Heart right ventricle (tissue), 16 donors: ENCODE data around the gene HS3ST5. TPM values are rescaled to one million over a fixed set of nuclear protein-coding genes. Genes with fewer than 3 reads are reported as not detected.

Experiments
- ATAC-seq, 8 donors: fragments of 200-7000 bp; cut with Tn5 transposase; one replicate each; pipeline ENCODE4 v1.9.1; 2020; ENCODE audit warnings: mild to moderate bottlenecking in 8 of 8, moderate library complexity in 8 of 8, moderate number of reproducible peaks in 1 of 8
- DNase-seq, 2 donors: peaks; one replicate each; pipeline ENCODE4 v3.0.0-alpha.2; 2020
- H3K27ac ChIP-seq, 10 donors: fragments of 200-600 bp; sonication (generic) in 2 of 10; one replicate each; pipeline versions ENCODE4 v1.5.0 to v1.8.0; 2020 to 2022; ENCODE audit warnings: mild to moderate bottlenecking in 3 of 10
- H3K27me3 ChIP-seq, 7 donors: fragments of 200-600 bp; one replicate each; pipeline ENCODE4 v1.8.0; 2021 to 2022; ENCODE audit warnings: mild to moderate bottlenecking in 2 of 7
- H3K36me3 ChIP-seq, 9 donors: fragments of 200-600 bp; sonication (generic) in 1 of 9; one replicate each; pipeline versions ENCODE4 v1.5.0 to v1.8.0; 2020 to 2022; ENCODE audit warnings: mild to moderate bottlenecking in 2 of 9
- H3K4me1 ChIP-seq, 9 donors: fragments of 200-600 bp; sonication (generic) in 1 of 9; one replicate each; pipeline versions ENCODE4 v1.5.0 to v1.8.0; 2020 to 2022; ENCODE audit warnings: mild to moderate bottlenecking in 4 of 9
- H3K4me3 ChIP-seq, 10 donors: fragments of 200-600 bp; sonication (generic) in 2 of 10; one replicate each; pipeline versions ENCODE4 v1.5.0 to v1.8.0; 2020 to 2022; ENCODE audit warnings: mild to moderate bottlenecking in 7 of 10, moderate library complexity in 2 of 10
- H3K9me3 ChIP-seq, 11 donors: fragments of 200-600 bp in 10 of 11; sonication (generic) in 2 of 11; one replicate each; pipeline versions ENCODE4 v1.5.0 to v1.8.0; 2013 to 2022; ENCODE audit warnings: mild to moderate bottlenecking in 2 of 11, control low read depth in 1 of 11, moderate library complexity in 1 of 11
- WGBS, 2 donors: extraction: QIAGEN DNeasy Blood & Tissue Kit; methylation state at CpG; one replicate each; pipeline ENCODE4 v1.1.7; 2013; ENCODE audit warnings: inconsistent platforms in 1 of 2; 5-methylcytosine and 5-hydroxymethylcytosine counted together
- intact Hi-C, 10 donors: fragments of 100-400 bp; cut with DNase I; formaldehyde crosslinking; loops; one replicate each; pipeline versions ENCODE4 v1.11.1 to v1.14.2; 2022
- polyA plus RNA-seq, 2 donors: library from polyadenylated mRNA; stranded (reverse); fragments of 200-250 nt; gene quantifications; one replicate each; pipeline ENCODE4 v1.2.3, GENCODE V29; 2013
- total RNA-seq, 10 donors: library from RNA; stranded (reverse); fragmentation: NEBNext Ultra II Directional in 3 of 10; extraction: Animal tissue kit (Norgen Biotek cat#: 25700) in 3 of 10; gene quantifications; one replicate each; pipeline versions ENCODE4 v1.2.1 to v1.2.4, GENCODE V29; 2021 to 2023
- TF ChIP-seq, protein P1 (sequence below), 9 donors: fragments of 200-600 bp; sonication (generic) in 2 of 9; IDR thresholded peaks; one replicate each; pipeline versions ENCODE4 v1.5.0 to v1.8.0; 2021 to 2022; ENCODE audit warnings: antibody characterized with exemption in 9 of 9, mild to moderate bottlenecking in 5 of 9, moderate library complexity in 1 of 9
- donor health status: Arrhythmogenic right ventricular cardiomyopathy.
- donor health status: ischemic (EF 13 %, LVEDD 7.1; RV severe dilation, severe dysfunction).
- donor health status: healthy with polysubstance abuse.
- donor health status: DM: no; HTN: yes; CAD: no.
- donor health status: DM: no; HTN: no; CAD: no.
- donor health status: ischemic (EF 25% LVEDD 6.9; RV normal size, moderate dysfunction).
- donor health status: ischemic (EF 25% LVEDD 5.7; RV mildly dilated, moderate dysfunction).
- donor health status: healthy.
- donor health status: DM: yes; HTN: yes; CAD: no.
- donor health status: Ischemic cardiomyopathy.
- donor health status: ischemic (EF 35%, LVEDD 5.7; RV mildly dilated, moderate dysfunction).
- donor health status: nonischemic (EF 11% LVEDD 7.7; RV severe dilation, severe dysfunction).
- donor health status: DM: yes; HTN: yes; CAD: no.
- donor health status: PGD.
- donor health status: ischemic (EF 29% LVEDD 5.4; RV normal size, mild dysfunction).
- donor health status: nonischemic (EF 23%, LVEDD 6.1; RV moderate dilation, normal function).

Gene HS3ST5
- total and polyA plus RNA-seq, 12 donors, result not detected

DNA sequence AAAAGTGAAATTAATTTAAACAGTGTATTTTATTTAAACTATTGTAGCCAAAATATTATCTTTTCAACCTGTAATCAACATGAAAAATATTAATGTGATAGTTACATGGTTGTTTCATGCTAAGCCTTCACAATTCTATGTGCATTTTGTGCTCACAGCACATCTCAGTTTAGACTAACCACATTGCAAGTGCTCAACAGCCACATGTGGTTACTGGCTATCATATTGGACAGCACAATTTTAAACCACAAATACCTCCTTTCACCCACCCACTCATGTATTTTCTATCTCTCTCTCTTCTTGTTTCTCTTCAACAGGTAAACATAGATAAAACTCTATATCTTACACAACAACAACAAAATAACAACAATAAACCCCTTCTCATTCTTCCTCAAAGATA lies 12.5 kb upstream of the HS3ST5 start:
- H3K27me3 ChIP-seq, result no peaks in the 10 kb centered on the region
- DNase-seq, result no peak
- ATAC-seq, result no peak

DNA sequence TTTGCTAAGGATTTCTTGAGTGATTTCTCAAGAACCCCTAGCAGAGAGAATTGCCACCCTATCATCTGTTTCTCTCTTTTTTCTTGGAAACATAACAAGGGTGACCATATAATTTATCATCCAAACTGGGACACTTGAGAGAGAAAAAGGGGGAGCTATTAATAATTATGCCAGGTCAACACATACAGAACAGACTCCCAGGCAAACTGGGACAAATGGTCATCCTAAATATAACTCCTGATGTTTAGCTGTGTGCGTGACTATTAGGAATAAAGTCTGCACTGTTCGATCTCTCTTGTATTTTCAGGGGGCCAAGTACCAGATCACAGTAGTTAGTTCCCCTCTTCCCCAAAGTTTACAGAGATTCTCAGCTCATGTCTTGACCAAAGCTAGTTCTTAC lies 11.7 kb upstream of the HS3ST5 start:
- intact Hi-C loops, result no loop called here

More for the DNA sequence above, 12.5 kb upstream of the HS3ST5 start:
- Histone ChIP-seq H3K27ac (no peak overlapping the region), H3K36me3 (no peaks in the 10 kb centered on the region), H3K9me3 (no peaks in the 10 kb centered on the region), H3K4me3 (no peak overlapping the region), H3K4me1 (no peaks in the 10 kb centered on the region)
- TF ChIP-seq, protein P1, sequence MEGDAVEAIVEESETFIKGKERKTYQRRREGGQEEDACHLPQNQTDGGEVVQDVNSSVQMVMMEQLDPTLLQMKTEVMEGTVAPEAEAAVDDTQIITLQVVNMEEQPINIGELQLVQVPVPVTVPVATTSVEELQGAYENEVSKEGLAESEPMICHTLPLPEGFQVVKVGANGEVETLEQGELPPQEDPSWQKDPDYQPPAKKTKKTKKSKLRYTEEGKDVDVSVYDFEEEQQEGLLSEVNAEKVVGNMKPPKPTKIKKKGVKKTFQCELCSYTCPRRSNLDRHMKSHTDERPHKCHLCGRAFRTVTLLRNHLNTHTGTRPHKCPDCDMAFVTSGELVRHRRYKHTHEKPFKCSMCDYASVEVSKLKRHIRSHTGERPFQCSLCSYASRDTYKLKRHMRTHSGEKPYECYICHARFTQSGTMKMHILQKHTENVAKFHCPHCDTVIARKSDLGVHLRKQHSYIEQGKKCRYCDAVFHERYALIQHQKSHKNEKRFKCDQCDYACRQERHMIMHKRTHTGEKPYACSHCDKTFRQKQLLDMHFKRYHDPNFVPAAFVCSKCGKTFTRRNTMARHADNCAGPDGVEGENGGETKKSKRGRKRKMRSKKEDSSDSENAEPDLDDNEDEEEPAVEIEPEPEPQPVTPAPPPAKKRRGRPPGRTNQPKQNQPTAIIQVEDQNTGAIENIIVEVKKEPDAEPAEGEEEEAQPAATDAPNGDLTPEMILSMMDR (IDR thresholded peaks at IDR 0.05), result no peak
- intact Hi-C loops, result no loop called here

DNA sequence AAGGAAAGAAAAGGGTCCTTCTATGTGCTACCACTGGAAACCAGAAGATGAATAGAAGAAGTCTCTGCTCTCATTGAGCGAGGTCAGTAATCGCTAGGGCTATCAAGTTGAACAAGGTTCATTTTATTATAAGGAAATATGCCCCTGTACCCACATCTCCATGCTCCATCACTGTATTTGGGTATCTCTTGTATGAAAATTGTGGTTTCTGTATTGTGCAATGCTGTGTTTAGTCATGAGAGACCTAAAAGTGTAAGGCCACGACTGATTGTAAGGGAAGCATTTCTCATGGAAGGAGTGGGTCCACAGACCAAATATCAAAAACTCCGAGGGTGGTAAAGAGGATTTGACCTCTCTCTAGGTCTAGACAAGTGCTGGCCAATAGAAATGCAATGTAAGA lies 3.6 kb upstream of the HS3ST5 start:
- Histone ChIP-seq H3K27ac (no peak overlapping the region), H3K9me3 (no peaks in the 10 kb centered on the region), H3K4me1 (peaks cover 0 to 20% (median 16%) of the 10 kb centered on the region in 9 donors), H3K36me3 (no peaks in the 10 kb centered on the region), H3K27me3 (peaks cover 0 to 71% (median 52%) of the 10 kb centered on the region in 7 donors), H3K4me3 (no peak overlapping the region)
- DNase-seq (no peak), ATAC-seq (no peak)
- TF ChIP-seq, protein P1 (IDR thresholded peaks at IDR 0.05), result no peak
- 87 to 90% methylated on average over 4 of the region's 4 CpGs for WGBS, 2 donors
- intact Hi-C loops, result no loop called here

More for the DNA sequence above, 11.7 kb upstream of the HS3ST5 start:
- Histone ChIP-seq H3K4me1 (no peaks in the 10 kb centered on the region), H3K4me3 (no peak overlapping the region), H3K27ac (no peak overlapping the region), H3K36me3 (no peaks in the 10 kb centered on the region), H3K27me3 (peaks cover 0 to under 1% (median 0%) of the 10 kb centered on the region in 7 donors), H3K9me3 (no peaks in the 10 kb centered on the region)
- DNase-seq (no peak), ATAC-seq (peak in 1 of 8 donors; percentile 31)
- TF ChIP-seq, protein P1 (IDR thresholded peaks at IDR 0.05), result no peak
- WGBS, 2 donors, result 58 to 79% methylated on average over 2 of the region's 2 CpGs

DNA sequence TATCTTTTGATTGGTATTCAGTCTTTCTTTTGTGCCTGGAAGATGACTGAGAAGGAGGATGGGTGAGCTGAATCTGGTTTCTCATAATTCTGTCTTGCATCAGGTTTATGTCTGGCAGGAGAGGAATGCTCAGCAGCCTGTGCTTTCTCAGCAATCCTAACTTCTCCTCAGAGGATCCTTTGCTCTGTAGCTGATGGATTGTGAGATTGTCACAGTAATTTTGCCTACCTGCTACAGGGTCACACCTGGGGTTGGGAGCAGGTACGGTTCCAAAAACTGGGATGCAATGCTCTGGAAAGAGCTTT lies 2.1 kb upstream of the HS3ST5 start:
- ATAC-seq (no peak), DNase-seq (no peak)
- H3K27ac ChIP-seq, result no peak overlapping the region
- no peaks in the 10 kb centered on the region for H3K36me3 ChIP-seq
- TF ChIP-seq, protein P1 (IDR thresholded peaks at IDR 0.05), result no peak
- intact Hi-C loops, result no loop called here
- H3K9me3 ChIP-seq, result no peaks in the 10 kb centered on the region
- 80 to 88% methylated on average over 1 of the region's 1 CpG for WGBS, 2 donors
- peaks cover 0 to 71% (median 59%) of the 10 kb centered on the region in 7 donors for H3K27me3 ChIP-seq
- no peak overlapping the region for H3K4me3 ChIP-seq
- peaks cover 0 to 20% (median 16%) of the 10 kb centered on the region in 9 donors for H3K4me1 ChIP-seq
